NOMO-1 treated with DMSO at 0.1 percent for 48 hours (cell line): ENCODE data around the gene CDK18.

Experiments
- DNase-seq: peaks from one replicate; lab custom pipeline; 2025; ENCODE audit not compliant: unreplicated experiment; lab: John Stamatoyannopoulos, UW

Gene CDK18

GRCh38 chr1:205568135-205568468 lies 63.6 kb downstream of the CDK18 start:
- DNase-seq = no peak

DNA sequence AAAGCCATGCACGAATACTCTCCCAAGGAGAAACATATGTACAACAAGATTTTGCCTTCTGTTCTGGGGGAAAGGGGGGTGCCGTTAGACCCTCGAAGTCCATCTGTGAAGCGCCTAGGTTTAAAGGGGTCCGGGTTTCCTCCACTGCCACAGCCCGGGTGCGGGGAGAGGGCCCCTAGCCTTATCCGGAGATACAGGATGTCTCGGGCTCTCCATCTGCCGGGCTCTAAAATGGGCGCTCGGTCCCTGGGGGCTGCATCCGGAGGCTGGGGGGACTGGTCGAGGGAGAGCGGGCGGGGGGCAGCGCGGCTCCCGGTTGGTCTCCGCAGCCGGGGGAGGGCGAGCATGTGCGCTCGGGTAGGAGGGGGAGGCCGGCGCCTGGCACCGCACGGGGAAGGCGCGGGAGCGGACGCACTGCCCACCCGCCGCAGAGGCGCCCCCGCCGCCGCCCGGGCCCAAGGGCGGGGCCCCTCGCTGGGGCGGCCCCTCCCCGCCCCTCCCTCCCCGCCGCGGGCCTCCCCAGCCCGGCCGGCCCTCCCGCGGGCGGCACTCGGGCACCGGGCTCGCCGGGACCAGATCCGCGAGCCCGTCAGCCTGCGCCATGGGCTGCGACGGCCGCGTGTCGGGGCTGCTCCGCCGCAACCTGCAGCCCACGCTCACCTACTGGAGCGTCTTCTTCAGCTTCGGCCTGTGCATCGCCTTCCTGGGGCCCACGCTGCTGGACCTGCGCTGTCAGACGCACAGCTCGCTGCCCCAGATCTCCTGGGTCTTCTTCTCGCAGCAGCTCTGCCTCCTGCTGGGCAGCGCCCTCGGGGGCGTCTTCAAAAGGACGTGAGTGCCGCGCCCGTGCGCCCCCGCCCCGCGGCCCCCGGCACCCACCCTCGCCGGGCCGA lies 64.2 kb downstream of the CDK18 start:
- no peak for DNase-seq

DNA sequence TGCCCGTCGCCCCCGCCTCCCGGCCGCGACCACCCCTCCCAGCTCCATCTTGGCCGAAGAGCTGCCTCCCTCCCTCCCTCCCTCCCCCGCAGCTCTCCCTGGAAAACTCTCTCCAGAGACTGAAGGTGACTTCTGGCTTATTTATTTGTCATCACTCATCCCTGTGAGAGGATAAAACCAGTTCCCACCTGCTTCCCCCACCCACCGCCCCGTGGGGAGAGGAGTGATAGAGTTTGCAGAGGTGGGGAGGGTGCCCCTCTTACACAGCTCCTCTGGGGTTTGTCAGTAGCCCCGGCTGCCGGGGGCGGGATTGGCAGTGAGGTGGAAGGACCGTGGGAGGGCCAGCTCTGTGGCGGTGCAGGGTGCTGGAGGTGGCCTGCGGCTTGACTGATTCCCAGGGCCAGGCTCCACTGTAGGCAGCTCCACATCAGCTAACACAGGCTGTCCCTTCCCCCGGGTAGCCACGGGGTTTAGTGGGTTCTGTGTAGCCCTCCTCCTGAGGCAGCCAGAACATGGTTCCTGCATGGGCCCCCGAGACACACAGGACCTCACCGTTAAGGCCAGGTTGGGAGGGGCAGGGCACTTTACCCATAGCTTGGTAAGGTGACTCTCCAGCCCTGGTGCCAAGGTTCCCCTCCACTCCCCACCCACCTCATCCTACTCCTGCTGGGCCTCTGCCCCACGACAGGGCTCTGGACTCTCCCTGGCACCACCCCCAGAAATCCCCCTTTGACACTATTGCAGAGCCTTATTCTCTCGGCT lies 65.1 kb downstream of the CDK18 start:
- no peak for DNase-seq

DNA sequence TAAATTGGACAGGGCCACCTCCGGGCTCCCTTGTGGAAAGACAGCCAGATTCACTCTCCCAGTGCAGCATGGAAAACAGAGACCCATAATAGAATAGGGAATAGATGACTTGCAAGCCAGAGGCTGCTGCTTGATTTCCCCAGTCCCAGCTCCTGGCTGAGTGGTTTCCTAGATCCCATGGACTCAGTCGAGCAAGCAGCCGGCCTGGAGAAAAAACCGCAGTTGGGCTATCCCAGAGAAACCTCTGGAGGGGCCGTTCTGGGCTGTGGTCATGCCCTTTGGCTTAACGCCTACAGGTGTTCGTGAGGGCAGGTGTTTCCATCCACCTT lies 65.7 kb downstream of the CDK18 start:
- no peak for DNase-seq

DNA sequence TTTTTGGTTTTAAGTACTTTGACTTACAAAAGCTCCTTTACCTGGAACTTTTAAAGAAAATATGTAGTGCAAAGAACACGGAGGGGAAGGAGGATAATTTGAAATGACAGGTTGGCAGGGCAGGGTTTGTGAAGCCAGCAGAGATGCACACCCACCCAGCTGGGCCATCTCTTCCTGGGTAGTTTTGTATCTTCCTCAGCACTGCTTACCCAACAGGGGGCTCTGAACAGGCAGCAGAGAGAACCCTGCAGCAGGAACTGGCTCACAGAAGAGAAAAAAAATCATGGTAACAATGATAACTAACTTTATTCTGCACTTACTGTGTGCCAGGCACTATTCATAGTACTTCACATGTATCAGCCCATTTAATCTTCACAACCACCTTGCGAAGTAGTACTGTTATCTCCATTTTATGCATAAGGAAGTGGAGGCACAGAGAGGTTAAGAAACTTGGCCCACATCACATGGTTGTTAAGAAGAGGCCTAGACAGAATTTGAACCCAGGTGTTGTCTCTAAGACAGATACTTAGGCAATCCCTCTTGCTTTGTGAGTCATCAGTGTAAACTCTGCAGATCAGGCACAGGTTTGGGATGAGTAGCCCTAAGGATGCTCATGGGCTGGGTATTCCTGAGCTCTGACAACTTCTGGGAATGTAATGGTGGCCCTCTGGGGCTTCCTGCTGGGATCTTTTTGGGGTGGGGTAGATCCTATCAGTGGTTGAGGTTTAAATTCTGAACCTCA lies 66.5 kb downstream of the CDK18 start:
- no peak for DNase-seq

- DNase-seq = no peak
Observed at GRCh38 chr1:205571747-205572146, 67.3 kb downstream of the CDK18 start.

GRCh38 chr1:205572421-205572820 lies 68.0 kb downstream of the CDK18 start:
- no peak for DNase-seq

DNA sequence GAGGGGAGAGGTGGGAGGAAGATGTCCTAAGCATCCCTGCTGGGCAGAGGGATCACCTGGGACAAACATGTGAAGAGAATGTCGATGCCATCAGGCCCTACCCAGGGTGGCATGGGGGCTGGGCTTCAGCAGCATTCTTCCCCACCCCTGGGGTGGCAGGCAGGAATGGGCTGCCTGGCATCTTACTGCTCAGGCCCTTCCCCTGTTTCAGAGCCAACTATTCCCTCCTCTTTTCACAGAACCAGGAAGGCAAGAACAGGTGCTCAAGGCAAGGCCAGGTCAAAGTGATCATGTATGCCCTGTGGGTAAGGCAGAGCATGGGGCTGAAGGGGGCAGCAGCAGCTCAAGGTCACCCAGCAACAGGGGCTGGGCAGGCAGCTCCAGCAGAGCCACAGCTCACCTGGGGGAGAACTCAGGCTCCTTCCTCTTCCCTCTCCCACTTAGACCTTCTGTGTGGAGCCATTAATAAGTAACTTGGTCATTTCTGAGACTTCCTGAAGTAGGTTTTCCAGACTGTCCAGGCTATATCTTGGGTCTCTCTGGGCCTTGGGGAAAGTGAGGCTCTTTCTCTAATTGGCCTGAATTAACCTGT lies 70.9 kb downstream of the CDK18 start:
- no peak for DNase-seq

- DNase-seq = no peak
Observed at GRCh38 chr1:205576011-205576410, 71.5 kb downstream of the CDK18 start.

GRCh38 chr1:205576805-205577761 lies 72.6 kb downstream of the CDK18 start:
- no peak for DNase-seq

DNA sequence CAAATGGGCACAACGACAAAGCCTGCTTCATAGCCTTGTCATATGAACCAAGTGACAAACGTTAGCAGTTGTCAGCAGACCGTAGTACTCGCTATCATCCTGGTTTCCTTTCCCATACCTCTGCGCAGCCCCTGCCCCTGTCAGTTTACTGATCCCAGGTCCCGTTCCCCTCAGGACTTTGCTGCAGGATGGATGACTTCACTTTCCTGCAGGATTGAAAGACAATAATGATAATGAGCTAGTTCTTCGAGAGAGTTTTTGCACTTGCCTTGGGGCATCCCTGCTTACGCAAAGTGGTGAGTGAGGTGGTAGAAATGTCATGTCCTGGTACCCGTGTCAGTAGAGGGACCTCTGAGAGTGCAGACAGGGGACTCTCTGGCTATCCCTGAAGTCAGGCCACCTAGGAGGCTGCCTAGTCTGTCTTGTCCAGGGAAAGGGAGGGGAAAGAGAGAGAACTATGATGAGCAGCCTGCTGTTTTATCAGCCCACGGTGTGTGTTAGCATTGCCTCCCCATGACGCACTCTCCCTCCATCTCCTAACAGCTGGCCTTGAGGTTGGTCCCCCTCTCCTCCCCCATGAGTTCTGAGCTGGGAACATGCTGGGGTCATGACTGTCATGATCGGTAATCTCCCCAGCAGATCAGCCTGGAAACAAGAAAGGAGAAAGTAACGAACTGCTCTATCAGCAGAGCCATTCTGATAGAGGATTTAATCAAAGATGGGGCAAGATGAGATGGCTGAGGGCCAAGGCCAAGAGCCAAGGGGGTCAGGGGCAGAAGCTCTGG lies 73.6 kb downstream of the CDK18 start:
- no peak for DNase-seq

- DNase-seq = no peak
Observed at GRCh38 chr1:205578780-205579571, 74.5 kb downstream of the CDK18 start.

- DNase-seq = no peak
Observed at GRCh38 chr1:205579711-205580110, 75.2 kb downstream of the CDK18 start.

DNA sequence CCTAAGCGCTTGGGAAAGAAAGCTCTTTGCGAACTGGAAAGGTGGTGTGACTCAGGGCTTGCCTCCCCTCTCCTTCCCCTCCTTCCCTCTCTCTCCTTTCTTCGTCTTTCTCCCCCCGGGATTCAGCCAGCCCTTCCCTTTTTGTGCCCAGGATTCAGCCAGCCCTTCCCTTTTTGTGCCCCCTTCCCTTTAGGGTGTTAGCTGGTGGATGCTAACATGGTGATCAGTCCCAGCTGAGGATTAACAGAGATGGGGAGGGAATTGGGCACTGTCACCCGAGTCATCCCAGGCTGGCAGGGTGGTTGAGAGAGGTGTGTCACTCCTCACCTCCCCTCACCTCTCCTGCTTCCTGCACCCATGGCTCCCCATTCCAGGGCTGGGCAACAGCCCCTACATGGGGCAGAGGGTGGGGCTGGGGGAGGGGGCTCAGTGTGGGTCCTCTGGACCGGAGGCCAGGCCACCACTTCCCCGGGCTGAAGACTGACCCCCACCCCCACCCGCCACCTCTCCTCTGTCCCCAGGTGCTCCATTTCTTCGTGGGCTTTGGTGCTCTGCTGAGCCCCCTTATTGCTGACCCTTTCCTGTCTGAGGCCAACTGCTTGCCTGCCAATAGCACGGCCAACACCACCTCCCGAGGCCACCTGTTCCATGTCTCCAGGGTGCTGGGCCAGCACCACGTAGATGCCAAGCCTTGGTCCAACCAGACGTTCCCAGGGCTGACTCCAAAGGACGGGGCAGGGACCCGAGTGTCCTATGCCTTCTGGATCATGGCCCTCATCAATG lies 75.9 kb downstream of the CDK18 start:
- no peak for DNase-seq

GRCh38 chr1:205580923-205581180 lies 76.4 kb downstream of the CDK18 start:
- no peak for DNase-seq

DNA sequence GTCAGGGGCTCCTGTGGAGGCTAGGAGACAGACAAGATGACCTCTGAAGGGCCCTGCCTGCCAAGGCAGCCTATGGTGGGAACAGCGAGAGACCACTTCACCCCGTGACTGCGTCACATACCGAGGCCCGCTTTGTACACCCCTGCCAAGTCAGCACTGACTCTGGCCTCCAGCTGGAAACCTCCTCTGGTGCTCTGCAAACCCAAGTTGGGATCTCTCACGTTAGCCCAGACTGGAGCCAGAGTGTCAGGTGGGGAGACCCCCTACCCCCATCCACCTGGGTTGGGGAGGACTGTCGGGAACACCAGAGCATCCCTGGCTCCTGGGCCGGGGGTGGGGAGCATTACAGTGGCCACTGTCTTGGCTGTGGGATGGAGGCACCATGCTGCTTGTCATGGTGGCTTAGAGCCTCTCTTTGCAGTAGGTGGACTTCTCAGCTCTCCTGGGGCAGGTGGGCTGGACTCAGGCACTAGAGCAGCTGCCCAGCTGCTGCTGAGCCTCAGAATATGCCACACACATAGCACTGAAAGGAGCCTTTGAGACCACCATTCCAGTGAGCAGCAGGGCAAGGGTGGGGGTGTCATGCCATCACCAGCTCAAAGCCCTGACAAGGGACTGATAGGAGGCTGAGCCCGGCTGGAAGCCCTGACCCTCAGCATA lies 77.0 kb downstream of the CDK18 start:
- no peak for DNase-seq

DNA sequence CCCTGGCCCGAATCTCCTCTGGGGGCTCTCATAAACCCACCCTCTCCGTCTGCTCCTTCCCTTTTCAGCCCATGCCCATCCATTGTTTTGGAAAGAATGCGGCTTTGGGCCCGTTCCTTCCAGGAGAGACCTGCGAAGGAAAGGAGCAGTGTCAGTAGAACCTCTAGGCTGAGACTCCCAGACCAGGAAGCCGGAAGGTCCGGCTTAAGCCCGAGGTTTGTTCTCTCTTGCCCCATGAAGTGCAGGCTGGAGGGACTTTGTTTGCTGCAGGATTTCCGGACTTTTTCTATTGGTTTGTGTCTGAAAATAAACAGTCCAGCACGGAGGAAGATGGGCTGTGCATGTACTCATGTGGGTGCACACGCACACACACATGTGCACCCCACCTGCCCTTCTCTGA lies 77.6 kb downstream of the CDK18 start:
- DNase-seq = no peak
